SW480 (cell line): ENCODE results near the gene TES.
A peak's percentile ranks its signal among the peaks of the same experiment; 100 is the strongest.
"Not testable (repeated sequence)": the region's sequence is repeated elsewhere in the genome, so short reads cannot be mapped to it uniquely, and the experiment has no call there.

ENCODE experiments used
- DNase-seq: peaks from one replicate; pipeline ENCODE4 v3.0.0-alpha.2; 2016; ENCODE audit warnings: low spot score

TES gene

GRCh38 chr7:116290740-116291139 is 80.4 kb downstream of the TES start:
- DNase-seq, result no peak

GRCh38 chr7:116291937-116292336 is 81.6 kb downstream of the TES start:
- no peak for DNase-seq

GRCh38 chr7:116292381-116292780 is 82.0 kb downstream of the TES start:
- no peak for DNase-seq

- peak; percentile 9 for DNase-seq
Measured at GRCh38 chr7:116293139-116293538, 82.8 kb downstream of the TES start.

- no peak for DNase-seq
Measured at GRCh38 chr7:116293633-116294032, 83.3 kb downstream of the TES start.

- not testable (repeated sequence) for DNase-seq
Measured at GRCh38 chr7:116295903-116296302, 85.6 kb downstream of the TES start.

GRCh38 chr7:116298055-116298454 is 87.7 kb downstream of the TES start:
- no peak for DNase-seq

- no peak for DNase-seq
Measured at GRCh38 chr7:116298576-116298975, 88.2 kb downstream of the TES start.

- peak; percentile 55 for DNase-seq
Measured at GRCh38 chr7:116305485-116306408, 95.4 kb downstream of the TES start.

GRCh38 chr7:116306409-116307048 is 96.2 kb downstream of the TES start:
- DNase-seq, result no peak

- no peak for DNase-seq
Measured at GRCh38 chr7:116307253-116307652, 96.9 kb downstream of the TES start.
